Activated CD8-positive, alpha-beta memory T cell treated with anti-CD3 and anti-CD28 coated beads for 48 hours (primary cell): ENCODE results near the gene APLNR.

Experiments used
- DNase-seq, 3 experiments: peaks; one replicate each; pipeline ENCODE4 v3.0.0-alpha.2; 2020; ENCODE audit warnings: low read depth in 2 of 3, low spot score in 2 of 3

APLNR gene

GRCh38 chr11:57219021-57219627, 17.9 kb downstream of the APLNR start:
- no peak for DNase-seq

- no peak for DNase-seq
These were observed 20.0 kb downstream of the APLNR start for GRCh38 chr11:57217053-57217452.

GRCh38 chr11:57216463-57216862, 20.6 kb downstream of the APLNR start:
- no peak for DNase-seq

GRCh38 chr11:57214494-57214893, 22.6 kb downstream of the APLNR start:
- no peak for DNase-seq

GRCh38 chr11:57214098-57214417, 23.0 kb downstream of the APLNR start:
- no peak for DNase-seq

GRCh38 chr11:57213342-57214097, 23.5 kb downstream of the APLNR start:
- no peak for DNase-seq

GRCh38 chr11:57210781-57211180, 26.3 kb downstream of the APLNR start:
- no peak for DNase-seq

- DNase-seq = no peak
These were observed 29.9 kb downstream of the APLNR start for GRCh38 chr11:57207168-57207567.

GRCh38 chr11:57205041-57205641, 31.9 kb downstream of the APLNR start:
- no peak for DNase-seq

- no peak for DNase-seq
These were observed 33.1 kb downstream of the APLNR start for GRCh38 chr11:57203882-57204480.

- no peak for DNase-seq
These were observed 33.7 kb downstream of the APLNR start for GRCh38 chr11:57203359-57203758.

GRCh38 chr11:57202281-57202680, 34.8 kb downstream of the APLNR start:
- no peak for DNase-seq

GRCh38 chr11:57200917-57201316, 36.1 kb downstream of the APLNR start:
- DNase-seq = no peak

GRCh38 chr11:57199330-57199729, 37.7 kb downstream of the APLNR start:
- DNase-seq = no peak

- DNase-seq = no peak
These were observed 39.3 kb downstream of the APLNR start for GRCh38 chr11:57197762-57198161.

- no peak for DNase-seq
These were observed 40.5 kb downstream of the APLNR start for GRCh38 chr11:57196596-57196995.

GRCh38 chr11:57192316-57192715, 44.7 kb downstream of the APLNR start:
- no peak for DNase-seq

- DNase-seq = no peak
These were observed 45.5 kb downstream of the APLNR start for GRCh38 chr11:57191311-57192219.

GRCh38 chr11:57190548-57190947, 46.5 kb downstream of the APLNR start:
- no peak for DNase-seq
